HCT116 (cell line): ENCODE results near the gene MAML3.

ENCODE experiments used
- CTCF ChIP-seq, 3 experiments: fragments of 200-600 bp in 1 of 3; sonication (generic) in 1 of 3; IDR thresholded peaks in 2 of 3; conservative IDR thresholded peaks in 1 of 3; 2 replicates each; pipeline ENCODE4 v1.5.1; 2012 to 2017; ENCODE audit warnings: low read depth in 2 of 3, low read length in 2 of 3, antibody characterized with exemption in 1 of 3, borderline replicate concordance in 1 of 3, control low read depth in 1 of 3, mild to moderate bottlenecking in 1 of 3, mixed read lengths in 1 of 3, mixed run types in 1 of 3, moderate library complexity in 1 of 3; ENCODE audit not compliant: insufficient read depth in 1 of 3
- POLR2AphosphoS5 ChIP-seq: IDR thresholded peaks from 2 replicates; pipeline ENCODE4 v1.6.1; 2011; ENCODE audit warnings: mild to moderate bottlenecking, low read depth, low read length, moderate library complexity

GRCh38 chr4:140054861-140055260 is 99.1 kb downstream of the MAML3 start:
- TF ChIP-seq POLR2AphosphoS5 (no peak), CTCF (IDR thresholded peaks at IDR 0.05 in 2 of 3, conservative IDR thresholded peaks at IDR 0.05 in 1 of 3; ENCODE audit: borderline replicate concordance in 1 of 3, insufficient read depth in 1 of 3, low read depth in 2 of 3, low read length in 2 of 3) (no peak)
